Measurements from ENCODE around the gene MRPL9.

GRCh38 chr1:151809290-151809984 is 46.1 kb upstream of the MRPL9 start:
- no peak for TF ChIP-seq CTCF (conservative IDR thresholded peaks at IDR 0.05)
- no peak for TF ChIP-seq EZH2 (IDR thresholded peaks at IDR 0.05; ENCODE audit: low read depth)

All from PC-9 (cell line).